ENCODE data around the gene TNFRSF13B.
"Not testable (repeated sequence)": the region's sequence is repeated elsewhere in the genome, so short reads cannot be mapped to it uniquely, and the experiment has no call there.

TNFRSF13B gene

GRCh38 chr17:17018021-17018441, 46.1 kb upstream of the TNFRSF13B start:
- DNase-seq (ENCODE audit: low spot score): no peak
- no peak for TF ChIP-seq CTCF (IDR thresholded peaks at IDR 0.05)
- H3K4me3 ChIP-seq: no peak overlapping the region
- H3K27ac ChIP-seq: no peak overlapping the region

GRCh38 chr17:17017343-17018014, 45.6 kb upstream of the TNFRSF13B start:
- no peak overlapping the region for H3K4me3 ChIP-seq
- peak; percentile 61 for DNase-seq (ENCODE audit: low spot score)
- no peak overlapping the region for H3K27ac ChIP-seq
- TF ChIP-seq CTCF (IDR thresholded peaks at IDR 0.05): no peak

GRCh38 chr17:17016199-17017197, 44.6 kb upstream of the TNFRSF13B start:
- not testable (repeated sequence) for H3K4me3 ChIP-seq
- DNase-seq (ENCODE audit: low spot score): peak; percentile 41

GRCh38 chr17:17015230-17015629, 43.3 kb upstream of the TNFRSF13B start:
- DNase-seq (ENCODE audit: low spot score): peak; percentile 49
- no peak overlapping the region for H3K4me3 ChIP-seq
- TF ChIP-seq CTCF (IDR thresholded peaks at IDR 0.05): no peak
- H3K27ac ChIP-seq: no peak overlapping the region

More at GRCh38 chr17:17016199-17017197, 44.6 kb upstream of the TNFRSF13B start:
- H3K27ac ChIP-seq: not testable (repeated sequence)

- DNase-seq (ENCODE audit: low spot score): peak; percentile 46
- H3K4me3 ChIP-seq, H3K27ac ChIP-seq: not testable (repeated sequence)
Observed at GRCh38 chr17:17014748-17015124, 42.8 kb upstream of the TNFRSF13B start.

- H3K4me3 ChIP-seq, H3K27ac ChIP-seq: not testable (repeated sequence)
- DNase-seq (ENCODE audit: low spot score): peak; percentile 56
Observed at GRCh38 chr17:17013828-17014747, 42.2 kb upstream of the TNFRSF13B start.

- not testable (repeated sequence) for DNase-seq (ENCODE audit: low spot score); H3K4me3 ChIP-seq
- peak overlapping the region in 1 of 2 donors; percentile 84 for H3K27ac ChIP-seq
Observed at GRCh38 chr17:17011043-17011907, 39.4 kb upstream of the TNFRSF13B start.

GRCh38 chr17:17010545-17011034, 38.7 kb upstream of the TNFRSF13B start:
- not testable (repeated sequence) for H3K4me3 ChIP-seq; DNase-seq (ENCODE audit: low spot score)
- peak overlapping the region in 1 of 2 donors; percentile 84 for H3K27ac ChIP-seq

- not testable (repeated sequence) for H3K27ac ChIP-seq; H3K4me3 ChIP-seq; DNase-seq (ENCODE audit: low spot score)
Observed at GRCh38 chr17:17009972-17010371, 38.1 kb upstream of the TNFRSF13B start.

GRCh38 chr17:17008621-17009397, 36.9 kb upstream of the TNFRSF13B start:
- not testable (repeated sequence) for DNase-seq (ENCODE audit: low spot score); H3K27ac ChIP-seq; H3K4me3 ChIP-seq

GRCh38 chr17:17007891-17008290, 36.0 kb upstream of the TNFRSF13B start:
- not testable (repeated sequence) for DNase-seq (ENCODE audit: low spot score); H3K27ac ChIP-seq; H3K4me3 ChIP-seq

- H3K4me3 ChIP-seq; DNase-seq (ENCODE audit: low spot score); H3K27ac ChIP-seq: not testable (repeated sequence)
Observed at GRCh38 chr17:17004997-17005614, 33.2 kb upstream of the TNFRSF13B start.
